ENCODE results near the gene NRN1. TPM values are rescaled to one million over a fixed set of nuclear protein-coding genes. Genes with fewer than 3 reads are reported as not detected.
"Not testable (repeated sequence)": the region's sequence is repeated elsewhere in the genome, so short reads cannot be mapped to it uniquely, and the experiment has no call there.

Gene NRN1
- total RNA-seq, 1 experiment from 2014 or later: not detected

- no peak for DNase-seq (ENCODE audit: low spot score)
Measured at GRCh38 chr6:5984150-5985089, 22.3 kb downstream of the NRN1 start.

- no peak for DNase-seq (ENCODE audit: low spot score)
Measured at GRCh38 chr6:5981126-5982026, 25.3 kb downstream of the NRN1 start.

GRCh38 chr6:5979650-5980420, 26.9 kb downstream of the NRN1 start:
- no peak for DNase-seq (ENCODE audit: low spot score)

GRCh38 chr6:5976811-5977210, 29.9 kb downstream of the NRN1 start:
- DNase-seq (ENCODE audit: low spot score): no peak

- DNase-seq (ENCODE audit: low spot score): peak; percentile 40
Measured at GRCh38 chr6:5968817-5969734, 37.6 kb downstream of the NRN1 start.

GRCh38 chr6:5968036-5968435, 38.7 kb downstream of the NRN1 start:
- not testable (repeated sequence) for DNase-seq (ENCODE audit: low spot score)

- no peak for DNase-seq (ENCODE audit: low spot score)
Measured at GRCh38 chr6:5967594-5967993, 39.1 kb downstream of the NRN1 start.

GRCh38 chr6:5962794-5963193, 43.9 kb downstream of the NRN1 start:
- DNase-seq (ENCODE audit: low spot score): no peak

GRCh38 chr6:5961836-5962235, 44.9 kb downstream of the NRN1 start:
- no peak for DNase-seq (ENCODE audit: low spot score)

- DNase-seq (ENCODE audit: low spot score): no peak
Measured at GRCh38 chr6:5960456-5960855, 46.3 kb downstream of the NRN1 start.

GRCh38 chr6:5958921-5959320, 47.8 kb downstream of the NRN1 start:
- DNase-seq (ENCODE audit: low spot score): no peak

- DNase-seq (ENCODE audit: low spot score): no peak
Measured at GRCh38 chr6:5956939-5957338, 49.8 kb downstream of the NRN1 start.

GRCh38 chr6:5950361-5950785, 56.4 kb downstream of the NRN1 start:
- peak; percentile 14 for DNase-seq (ENCODE audit: low spot score)
